NOMO-1 treated with DMSO at 0.1 percent for 48 hours (cell line): ENCODE data around the gene NMT2.
"Not testable (repeated sequence)": the region's sequence is repeated elsewhere in the genome, so short reads cannot be mapped to it uniquely, and the experiment has no call there.

Experiments
- DNase-seq: peaks from one replicate; lab custom pipeline; 2025; ENCODE audit not compliant: unreplicated experiment; lab: John Stamatoyannopoulos, UW

The NMT2 gene

DNA sequence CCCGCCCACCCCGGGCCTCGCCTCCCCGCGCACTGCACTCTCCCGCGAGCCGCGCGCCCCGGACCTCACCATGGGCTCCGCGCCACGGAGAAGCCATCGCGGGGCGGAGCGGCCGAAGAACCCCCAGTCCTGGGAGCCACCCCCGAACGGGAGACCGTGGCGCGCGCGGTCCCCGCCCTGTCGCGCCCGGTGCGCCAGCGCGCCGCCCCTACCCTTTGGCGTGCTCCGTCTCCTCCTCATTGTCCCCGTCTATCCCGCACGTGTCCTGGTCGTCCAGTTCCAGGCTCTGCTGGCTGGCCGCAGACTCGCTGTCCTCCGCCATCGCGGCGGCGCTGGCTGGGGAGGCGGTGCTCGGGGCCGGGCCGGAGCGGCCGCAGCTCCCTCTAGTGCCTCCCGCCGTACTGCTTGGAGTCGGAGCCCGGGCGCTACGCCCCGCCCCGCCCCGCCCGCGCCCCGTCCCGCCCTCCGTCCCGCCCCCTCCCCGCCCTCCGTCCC is at the start of gene NMT2:
Gene NMT2, minus strand, starts transcription at position 403 of the 495 bp plus-strand sequence. Its CDS starts 81 bp downstream, at position 322.
- DNase-seq, result peak; percentile 80

DNA sequence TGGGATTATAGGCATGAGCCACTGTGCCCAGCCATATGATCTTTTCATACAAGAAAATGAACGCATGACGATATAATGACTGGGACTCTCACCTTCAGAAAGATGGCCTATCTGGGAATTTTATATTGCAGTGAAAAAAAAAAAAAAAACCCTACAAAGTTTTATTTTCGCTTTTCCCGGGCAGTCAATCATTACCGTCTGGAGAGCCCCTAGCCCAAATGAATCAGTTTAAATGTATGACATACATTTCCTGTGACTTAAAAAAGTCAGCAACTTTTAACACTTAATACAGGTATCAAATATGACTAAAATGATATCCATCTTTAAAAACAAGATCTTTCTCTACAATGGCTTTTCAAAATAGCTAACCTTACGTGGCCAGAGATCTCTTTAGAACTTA is 48.2 kb upstream of the NMT2 start:
- DNase-seq, result no peak

DNA sequence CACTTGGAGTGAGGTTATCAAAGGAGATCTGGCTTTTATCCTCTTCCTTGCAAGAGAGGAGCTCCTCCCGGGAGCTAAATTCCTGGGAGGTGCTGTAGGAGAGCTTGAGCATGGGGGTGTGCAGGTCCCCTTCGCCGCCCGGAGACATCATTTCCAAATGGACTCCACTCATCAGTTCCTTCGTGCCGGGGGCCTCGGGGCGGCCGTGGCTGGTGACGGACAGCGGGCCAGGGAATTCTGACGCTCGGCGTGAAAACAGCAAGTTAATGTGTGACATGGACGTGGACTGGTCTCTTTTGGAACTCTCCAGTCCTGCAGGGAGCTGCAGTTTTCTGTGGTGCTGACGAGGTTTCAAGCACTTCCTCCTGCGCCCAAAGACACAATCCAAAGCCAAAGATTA is 45.7 kb upstream of the NMT2 start:
- no peak for DNase-seq

DNA sequence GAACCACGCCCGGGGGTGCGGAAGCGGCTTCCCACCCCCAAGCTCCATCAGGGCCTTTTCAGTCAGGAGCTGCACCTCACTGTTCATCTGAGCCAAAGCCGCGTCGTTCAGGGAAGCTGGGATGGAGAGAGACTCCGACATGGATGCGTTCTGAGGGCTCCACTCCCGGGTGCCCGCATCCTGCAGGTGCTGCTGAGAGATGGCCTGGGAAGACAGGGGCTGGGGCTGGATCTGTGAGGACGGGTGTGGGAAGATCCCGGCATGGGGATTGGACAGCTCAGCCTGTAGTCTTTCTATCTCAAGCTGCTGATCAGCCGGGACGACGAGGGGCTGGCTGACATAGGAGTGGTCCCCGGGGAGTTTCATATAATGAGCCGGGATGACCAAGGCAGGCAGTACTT is 45.0 kb upstream of the NMT2 start:
- DNase-seq, result no peak

DNA sequence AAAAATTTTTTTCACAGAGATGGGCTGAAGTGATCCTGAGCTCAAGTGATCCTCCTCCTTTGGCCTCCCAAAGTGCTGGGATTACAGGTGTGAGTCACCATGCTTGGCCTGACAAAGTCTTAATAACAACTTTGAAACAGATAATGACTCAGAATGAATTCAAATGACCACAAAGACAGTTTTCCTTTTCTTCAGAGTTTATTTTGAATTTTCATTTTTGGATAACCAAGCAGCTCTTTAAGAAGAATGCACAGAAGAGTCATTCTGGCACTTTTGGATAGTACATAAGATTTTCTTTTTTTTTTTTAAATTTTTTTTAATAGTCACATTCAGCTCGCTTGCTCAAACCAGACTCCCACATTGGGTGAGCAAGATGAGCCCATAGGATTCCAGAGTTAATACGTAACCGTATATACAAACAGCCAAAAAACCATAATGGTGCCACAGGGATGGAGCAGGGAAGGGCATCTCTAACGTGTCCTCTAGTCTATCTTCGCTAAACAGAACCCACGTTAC is 43.0 kb upstream of the NMT2 start:
- no peak for DNase-seq

DNA sequence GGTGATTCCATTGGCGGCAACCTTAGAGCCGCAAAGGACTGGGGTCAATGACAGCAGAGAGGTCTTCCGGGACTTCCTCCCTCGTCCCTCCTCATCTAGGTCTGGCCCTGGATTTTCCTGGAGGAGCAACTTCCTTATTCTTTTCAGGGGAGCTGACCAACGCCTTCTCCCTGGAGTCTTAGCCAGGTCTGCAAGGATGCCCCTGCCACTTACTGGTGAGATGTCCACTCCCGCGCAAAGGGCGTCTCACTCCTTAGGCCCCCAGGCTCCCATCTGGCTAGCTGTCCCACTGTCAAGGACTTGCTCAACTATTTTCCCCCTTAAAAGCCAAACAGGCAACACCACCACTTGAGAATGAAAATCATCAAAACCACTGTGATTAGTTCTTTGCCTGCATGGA is 42.0 kb upstream of the NMT2 start:
- DNase-seq, result no peak

DNA sequence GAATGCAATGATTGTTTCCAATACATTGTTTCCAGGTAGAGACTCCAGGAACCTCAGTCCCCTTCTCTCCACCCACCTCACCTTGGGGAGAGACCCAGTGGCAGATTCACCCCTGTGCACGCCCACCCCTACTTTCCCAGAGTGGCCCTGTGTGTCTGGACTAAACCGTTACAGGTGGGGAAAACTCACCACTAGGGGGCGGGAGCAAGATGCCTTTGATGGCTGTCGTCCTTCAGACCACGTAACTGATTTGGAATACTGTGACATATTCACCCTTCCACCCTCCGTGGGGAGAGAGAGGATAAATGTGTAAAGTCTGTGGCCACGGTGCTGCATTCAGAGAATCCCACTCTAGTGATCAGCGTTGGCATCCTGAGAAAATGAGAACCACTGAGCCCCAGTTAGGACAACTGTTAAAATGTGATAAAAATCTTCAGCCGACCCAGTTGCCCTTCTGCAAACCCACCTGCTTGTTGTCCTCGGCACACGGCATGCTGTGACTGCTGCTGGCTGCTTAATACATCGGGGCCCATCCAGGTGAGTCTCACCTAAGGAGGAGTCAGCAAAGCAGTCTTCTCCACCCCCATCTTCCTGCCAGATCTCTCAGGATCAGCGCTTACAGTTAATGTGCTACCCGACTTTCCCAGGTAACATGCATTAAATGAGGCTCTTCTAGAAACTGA is 41.5 kb upstream of the NMT2 start:
- no peak for DNase-seq

DNA sequence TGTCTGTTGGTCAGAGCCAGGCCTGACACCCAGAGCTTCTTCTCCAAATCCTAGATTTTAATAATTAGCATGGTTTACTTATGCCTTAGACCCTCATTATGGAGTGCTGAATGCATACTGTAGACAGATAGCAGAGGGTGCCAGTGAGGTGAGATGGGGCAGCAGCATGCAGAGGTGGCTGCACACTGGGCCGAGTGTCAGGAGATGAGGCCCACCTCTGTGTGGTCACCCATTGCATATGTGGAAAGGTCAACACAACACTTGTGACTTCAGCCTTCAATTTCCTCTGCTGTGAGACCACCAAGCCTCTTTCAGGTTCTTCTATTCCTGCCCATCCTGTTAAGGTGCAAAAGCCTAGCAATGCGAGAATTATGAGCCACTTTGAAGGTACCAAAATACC is 39.7 kb upstream of the NMT2 start:
- no peak for DNase-seq

DNA sequence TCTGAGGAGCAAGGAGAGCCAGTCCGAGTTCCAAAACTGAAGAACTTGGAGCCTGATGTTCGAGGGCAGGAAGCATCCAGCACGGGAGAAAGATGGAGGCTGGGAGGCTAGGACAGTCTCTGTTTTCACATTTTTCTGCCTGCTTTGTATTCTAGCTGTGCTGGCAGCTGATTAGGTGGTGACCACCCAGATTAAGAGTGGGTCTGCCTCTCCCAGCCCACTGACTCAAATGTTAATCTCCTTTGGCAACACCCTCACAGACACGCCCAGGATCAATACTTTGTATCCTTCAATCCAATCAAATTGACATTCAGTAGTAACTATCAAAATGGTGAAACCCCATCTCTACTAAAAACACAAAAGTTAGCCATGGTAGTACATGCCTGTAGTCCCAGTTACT is 38.9 kb upstream of the NMT2 start:
- DNase-seq, result not testable (repeated sequence)

DNA sequence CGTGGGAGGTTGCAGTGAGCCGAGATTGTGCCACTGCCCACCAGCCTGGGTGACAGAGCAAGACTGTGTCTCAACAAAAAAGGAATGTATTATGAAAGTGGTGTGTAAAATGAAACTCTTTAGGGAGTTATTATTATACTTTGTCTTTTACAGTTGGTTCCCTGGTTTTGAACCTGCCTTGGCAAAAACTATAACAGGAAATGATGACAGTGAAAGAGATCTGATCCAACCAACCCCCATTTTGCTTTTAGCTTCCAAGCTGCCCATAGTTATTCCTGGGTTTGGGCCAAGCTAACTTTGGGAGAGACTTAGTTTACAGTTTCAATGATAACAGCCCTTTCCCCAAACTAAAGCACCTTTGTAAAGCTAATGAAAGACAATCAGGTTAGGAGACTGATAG is 34.1 kb upstream of the NMT2 start:
- no peak for DNase-seq

DNA sequence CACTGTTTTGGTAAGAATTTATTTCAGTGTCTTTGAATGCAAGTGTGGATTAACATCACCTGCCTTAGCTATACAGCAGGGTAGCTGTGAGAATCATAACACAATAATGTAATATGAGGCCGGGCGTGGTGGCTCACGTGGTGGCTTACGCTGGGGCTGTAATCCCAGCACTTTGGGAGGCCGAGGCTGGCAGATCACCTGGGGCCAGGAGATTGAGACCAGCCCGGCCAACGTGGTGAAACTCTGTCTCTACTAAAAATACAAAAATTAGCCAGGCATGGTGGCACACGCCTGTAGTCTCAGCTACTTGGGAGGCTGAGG is 33.8 kb upstream of the NMT2 start:
- not testable (repeated sequence) for DNase-seq

DNA sequence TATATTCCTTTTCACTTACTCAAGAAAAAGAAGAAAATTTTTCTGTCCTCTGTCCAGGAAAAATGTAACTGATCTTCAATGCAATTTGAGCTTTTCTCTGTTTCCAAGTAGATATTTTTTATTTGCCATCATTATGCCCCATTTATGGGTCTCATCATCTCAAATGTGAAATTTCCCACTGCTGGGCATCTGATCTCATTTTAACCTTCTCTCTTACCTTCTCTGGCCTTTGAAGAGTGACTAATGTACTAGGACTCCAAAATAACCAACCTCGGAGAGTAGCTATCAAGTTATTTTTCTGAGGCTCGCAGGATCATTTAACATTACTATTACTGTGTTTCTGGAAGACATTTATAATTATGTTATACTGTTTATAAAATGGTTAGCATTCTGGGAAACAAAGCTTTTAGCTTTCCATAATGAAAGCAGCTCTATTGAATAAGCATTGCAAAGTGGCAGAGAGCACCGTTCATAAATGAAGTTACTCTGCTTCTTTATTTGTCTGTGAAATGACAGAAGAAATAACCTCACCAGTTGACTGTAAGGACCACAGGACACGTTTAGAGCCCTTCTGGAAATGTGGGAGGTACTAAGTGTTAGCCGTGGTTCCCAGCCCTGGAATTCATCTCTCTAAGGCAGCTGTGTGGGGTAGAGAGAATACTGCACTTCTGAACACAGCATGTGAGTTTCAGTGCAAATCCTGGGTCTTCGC is 33.3 kb upstream of the NMT2 start:
- DNase-seq, result no peak

DNA sequence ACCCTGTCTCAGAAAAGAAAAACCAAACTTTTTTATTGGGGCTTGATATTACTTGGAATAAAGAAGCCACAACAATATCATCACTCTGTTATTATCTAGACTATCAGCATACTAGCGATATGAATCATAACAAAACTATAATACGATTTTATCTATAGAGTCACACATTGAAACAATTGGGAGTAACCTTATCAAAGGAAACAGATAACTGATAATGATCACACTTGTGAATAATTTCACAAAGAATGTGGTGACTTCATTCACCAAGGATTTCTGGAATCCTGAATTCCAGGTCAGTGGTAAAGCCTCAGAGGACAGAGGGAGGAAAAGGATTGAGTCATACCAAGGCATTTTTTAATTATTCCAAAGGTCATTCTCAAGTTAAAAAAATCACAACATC is 32.1 kb upstream of the NMT2 start:
- no peak for DNase-seq

DNA sequence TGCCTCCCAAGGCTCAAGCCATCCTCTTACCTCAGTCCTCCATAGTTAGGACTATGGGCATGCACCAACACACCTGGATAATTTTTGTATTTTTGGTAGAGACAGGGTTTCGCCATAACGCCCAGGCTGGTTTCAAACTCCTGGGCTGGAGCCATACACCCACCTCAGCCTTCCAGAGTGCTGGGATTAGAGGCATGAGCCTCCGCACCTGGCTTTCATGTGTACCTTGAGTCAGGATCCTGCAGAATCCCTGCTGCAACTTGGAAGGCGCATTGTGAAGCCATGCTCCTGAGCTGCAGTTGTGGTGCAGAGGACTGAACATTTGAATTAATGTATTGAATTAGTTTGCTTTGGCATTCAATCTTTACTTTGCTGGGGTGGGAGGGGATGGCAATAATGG is 29.4 kb upstream of the NMT2 start:
- DNase-seq, result no peak

DNA sequence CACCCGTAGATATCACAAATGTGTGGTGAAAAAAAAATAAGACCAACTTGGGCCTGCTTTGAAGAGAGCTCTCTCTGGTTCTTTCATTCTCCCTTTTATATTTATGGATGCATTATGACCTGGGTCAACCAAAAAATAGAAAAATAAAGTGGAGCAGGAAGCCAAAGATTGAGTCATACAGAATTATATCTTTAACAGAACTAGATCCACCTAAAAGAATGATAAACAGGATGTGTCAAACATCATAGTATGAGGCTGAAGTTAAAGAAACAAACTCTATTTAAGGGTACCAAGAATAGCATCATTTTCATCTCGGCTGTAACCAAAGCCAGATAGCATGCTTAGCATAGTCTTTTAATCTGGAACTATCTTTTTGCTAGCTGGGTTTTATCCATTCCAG is 28.8 kb upstream of the NMT2 start:
- DNase-seq, result no peak

DNA sequence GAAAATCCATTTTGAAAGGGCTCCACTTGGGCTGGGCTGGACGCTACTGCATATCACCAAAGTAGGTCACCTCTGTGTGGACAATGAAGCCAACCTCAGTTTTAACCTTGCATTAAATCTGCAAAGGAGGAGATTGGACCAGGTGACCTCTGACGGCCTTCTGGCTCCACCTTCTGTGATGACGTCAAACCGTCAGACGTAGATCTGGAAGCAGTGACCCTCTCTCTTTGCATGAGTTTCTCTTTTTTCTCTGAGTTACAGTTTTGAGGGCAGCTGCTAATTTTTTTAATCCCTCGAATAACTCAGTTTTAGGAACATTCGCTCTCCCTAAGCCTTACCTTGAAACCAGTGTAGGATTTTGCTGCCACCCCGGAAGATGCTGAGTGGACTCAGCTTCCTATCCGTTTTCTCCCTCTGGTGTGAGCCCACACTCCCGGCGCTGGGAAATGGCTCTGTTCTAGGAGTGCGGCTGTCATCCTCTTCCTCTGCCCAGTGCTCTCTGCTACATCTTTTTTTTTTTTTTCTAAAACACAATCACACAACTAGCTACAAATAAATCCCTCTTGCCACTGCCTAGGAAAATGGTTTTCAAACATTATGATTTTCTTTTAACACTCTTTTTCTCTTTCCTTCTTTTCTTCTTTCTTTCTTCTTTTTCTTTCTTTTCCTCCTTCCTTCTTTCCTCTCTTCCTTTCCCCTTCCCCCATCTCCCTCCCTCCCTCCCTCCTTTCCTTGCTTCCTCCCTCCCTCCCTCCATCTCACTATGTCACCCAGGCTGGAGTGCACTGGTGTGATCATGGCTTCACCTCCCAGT is 27.7 kb upstream of the NMT2 start:
- peak; percentile 56 for DNase-seq

DNA sequence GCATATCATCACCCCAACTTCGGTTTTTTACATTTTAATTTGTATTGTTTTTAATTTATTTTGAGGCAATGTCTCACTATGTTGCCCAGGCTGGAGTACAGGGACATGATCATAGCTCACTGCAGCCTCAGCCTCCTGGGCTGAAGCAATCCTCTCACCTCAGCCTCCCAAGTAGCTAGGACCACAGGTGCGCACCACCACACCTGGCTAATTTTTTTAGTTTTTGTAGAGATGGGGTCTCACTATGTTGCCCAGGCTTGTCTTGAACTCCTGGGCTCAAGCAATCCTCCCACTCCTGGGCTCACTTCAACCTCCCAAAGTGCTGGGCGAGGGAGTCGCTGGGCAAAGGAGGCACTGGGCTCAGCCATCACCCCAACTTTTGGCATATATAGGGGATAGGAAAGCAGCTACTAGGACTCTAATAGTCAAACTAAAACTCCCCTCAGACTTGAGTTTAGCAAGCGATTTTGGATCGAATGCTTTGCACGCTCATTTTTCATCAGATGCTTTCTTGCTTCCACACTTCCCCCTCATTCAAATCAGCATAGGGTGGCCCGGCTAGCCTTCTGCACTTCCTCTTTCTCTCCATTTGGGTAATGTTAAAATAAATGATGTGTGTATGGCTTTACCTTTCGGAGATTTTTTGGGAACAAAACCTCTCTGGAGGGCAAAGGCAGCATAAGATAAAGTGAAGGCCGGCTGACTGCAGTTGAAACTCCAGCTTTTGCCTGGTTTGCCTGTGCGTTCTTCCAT is 20.8 kb upstream of the NMT2 start:
- peak; percentile 73 for DNase-seq

DNA sequence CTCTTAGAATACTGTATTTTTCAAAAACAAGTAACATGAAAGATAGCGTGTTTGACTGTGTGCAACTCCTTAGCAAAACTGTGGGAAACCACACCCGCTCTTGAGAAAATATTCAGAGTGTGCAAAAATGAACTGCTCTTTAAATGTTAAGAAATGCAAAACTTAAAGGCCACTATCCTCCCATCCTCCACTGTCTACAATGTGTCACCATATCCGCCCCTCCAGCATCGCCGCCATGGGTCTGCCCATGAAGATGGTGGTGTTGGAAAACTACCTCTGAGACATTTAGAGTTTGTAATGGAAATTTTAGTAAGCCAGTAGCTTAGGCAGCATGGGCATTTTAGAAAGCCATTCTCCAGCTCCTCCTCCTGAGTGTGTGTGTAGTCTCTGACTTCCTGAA is 20.1 kb upstream of the NMT2 start:
- no peak for DNase-seq

DNA sequence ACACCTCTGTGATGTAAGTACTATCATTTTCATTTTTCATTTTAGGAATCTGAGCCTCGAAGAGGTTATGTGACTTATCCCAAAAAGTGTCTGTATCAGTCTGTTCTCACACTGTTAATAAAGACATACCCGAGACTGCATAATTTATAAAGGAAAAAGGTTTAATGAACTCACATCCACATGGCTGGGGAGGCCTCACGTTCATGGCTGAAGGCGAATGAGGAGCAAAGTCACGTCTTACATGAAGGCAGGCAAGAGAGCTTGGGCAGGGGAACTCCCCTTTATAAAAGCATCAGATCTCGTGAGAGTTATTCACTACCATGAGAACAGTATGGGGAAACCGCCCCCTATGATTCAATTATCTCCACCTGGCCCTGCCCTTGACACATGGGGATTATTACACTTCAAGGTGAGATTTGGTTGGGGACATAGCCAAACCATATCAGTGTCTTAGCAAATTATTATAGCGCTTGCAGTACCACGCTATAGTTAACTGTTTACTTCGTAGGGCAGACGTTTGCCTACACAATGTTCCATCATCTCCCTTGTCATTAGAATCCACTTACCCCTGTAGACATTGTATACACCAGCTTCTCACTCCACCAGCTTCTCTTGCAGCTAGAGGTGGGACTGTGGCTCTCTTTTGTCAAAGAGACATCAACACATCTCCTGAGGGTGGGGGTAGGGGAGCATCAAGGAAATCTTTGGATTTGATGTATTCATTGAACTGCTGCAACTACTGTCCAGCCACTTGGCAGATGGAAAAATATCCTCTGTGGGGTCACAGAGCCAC is 15.4 kb upstream of the NMT2 start:
- no peak for DNase-seq

DNA sequence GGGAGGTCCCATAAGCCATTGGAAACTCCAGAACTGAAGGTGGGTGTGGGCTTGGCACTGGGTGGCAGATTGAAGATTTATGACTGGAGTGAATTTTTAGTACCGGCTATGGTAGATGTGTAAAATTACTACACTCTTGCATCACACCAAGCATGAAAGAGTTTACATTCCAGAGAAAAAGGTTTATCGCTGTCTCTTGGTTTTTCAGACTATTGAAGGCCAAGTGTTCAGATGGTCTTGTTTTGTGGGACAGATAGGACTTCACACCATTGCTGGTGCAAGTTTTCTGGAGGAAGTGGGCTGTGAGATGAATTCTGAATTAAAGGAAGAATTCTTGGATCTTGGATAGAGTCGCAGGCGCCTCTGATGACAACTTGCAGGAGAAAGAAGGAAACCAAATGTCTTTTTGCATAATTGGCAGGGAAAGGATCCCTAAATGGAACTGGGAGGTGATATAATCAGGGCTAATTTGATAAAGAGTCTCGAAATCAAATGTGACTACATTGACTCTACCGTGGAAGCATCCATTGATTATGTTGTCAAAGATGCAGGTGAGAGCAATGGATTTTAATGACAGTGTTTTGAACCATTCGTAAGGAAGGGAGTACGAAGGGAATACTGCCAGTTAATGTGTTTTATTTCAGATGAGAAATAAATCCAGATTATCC is 14.2 kb upstream of the NMT2 start:
- peak; percentile 53 for DNase-seq
